Astrocyte (in vitro differentiated cells and primary cell): ENCODE data around the gene SPON1.

ENCODE experiments used
- CTCF ChIP-seq: IDR thresholded peaks from 2 replicates; pipeline ENCODE4 v1.5.1; 2011; ENCODE audit warnings: low read depth, mild to moderate bottlenecking, inconsistent platforms, low read length, moderate library complexity; ENCODE audit not compliant: insufficient read depth
- EZH2 ChIP-seq: IDR thresholded peaks from 2 replicates; pipeline ENCODE4 v1.6.1; 2012; ENCODE audit warnings: mild to moderate bottlenecking, low read length, inconsistent platforms; ENCODE audit not compliant: insufficient read depth

DNA sequence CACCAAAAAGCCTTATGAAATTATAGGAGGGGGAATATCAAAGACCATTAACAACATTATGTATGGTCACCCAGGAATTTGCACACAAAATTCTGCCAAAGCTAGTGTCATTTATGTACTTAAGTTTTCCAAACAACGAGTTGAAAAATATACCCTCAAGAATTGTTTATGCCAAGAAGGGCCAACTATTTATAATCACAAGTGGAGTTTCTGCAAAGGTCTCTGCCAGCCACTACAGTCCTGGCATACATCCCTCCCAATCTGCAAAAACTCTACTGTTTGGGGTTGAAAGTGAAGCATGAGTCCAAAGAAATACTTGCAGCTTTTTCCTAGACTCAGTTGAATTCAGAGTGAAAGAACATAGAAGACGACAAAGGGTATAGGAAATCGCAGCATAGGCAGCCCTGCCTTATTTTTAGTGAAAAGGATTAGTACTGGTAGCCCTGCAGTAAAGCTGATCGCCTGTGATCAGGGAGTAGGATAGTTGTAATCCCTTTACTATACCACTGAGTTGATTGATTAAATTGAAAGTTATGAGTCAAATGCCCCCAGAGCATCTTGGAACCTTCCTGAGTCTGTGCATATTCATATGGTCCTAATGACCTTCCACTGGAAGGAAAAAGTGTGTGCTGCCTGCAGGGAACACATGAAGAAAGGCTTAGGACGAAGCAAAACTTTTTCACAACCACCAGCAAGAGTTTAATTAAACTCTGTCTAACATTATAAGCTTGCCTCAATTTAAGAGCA lies 144.0 kb downstream of the SPON1 start:
- TF ChIP-seq CTCF, result no peak
- TF ChIP-seq EZH2, result no peak
